NCI-H460 (cell line): ENCODE results near the gene CCDC196. TPM values are rescaled to one million over a fixed set of nuclear protein-coding genes. Genes with fewer than 3 reads are reported as not detected.
"Not testable (repeated sequence)": the region's sequence is repeated elsewhere in the genome, so short reads cannot be mapped to it uniquely, and the experiment has no call there.

Source experiments
- DNase-seq: peaks from one replicate; pipeline ENCODE4 v3.0.0-alpha.2; 2016; ENCODE audit warnings: low read depth; ENCODE audit errors: extremely low read depth
- total RNA-seq: library from RNA; depleted of rRNA; stranded (reverse); fragments of >200 nt; shearing (Covaris generic); gene quantifications from 2 replicates; pipeline ENCODE4 v1.2.3, GENCODE V29; 2014; rRNA removed

Gene CCDC196
- total RNA-seq, 1 experiment from 2014 or later: not detected

- DNase-seq: not testable (repeated sequence)
Observed at GRCh38 chr14:66545751-66546150, 59.6 kb downstream of the CCDC196 start.

Other genes with a start within 250 kb of the CCDC196 start
- 17.5 and 22.1 TPM in 2 replicates for gene GPHN, start 21.8 kb downstream of the CCDC196 start, total RNA-seq